ENCODE results near the gene STPG1.
A peak's percentile ranks its signal among the peaks of the same experiment; 100 is the strongest.

Gene STPG1

DNA sequence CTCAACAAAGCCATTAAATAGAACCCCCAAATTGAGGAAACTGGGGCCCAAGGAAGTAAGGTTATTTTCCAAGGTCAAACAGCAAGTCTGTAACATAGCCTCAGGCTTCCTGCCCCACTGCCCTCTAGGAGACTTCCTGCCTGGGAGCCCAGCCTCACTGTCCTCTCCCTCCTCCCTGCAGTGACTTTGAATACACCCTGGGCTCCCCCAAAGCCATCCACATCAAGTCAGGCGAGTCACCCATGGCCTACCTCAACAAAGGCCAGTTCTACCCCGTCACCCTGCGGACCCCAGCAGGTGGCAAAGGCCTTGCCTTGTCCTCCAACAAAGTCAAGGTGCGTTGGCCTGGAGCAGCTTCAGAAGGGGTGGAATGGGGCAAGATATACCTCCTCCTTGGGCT lies 76.1 kb downstream of the STPG1 start:
- DNase-seq = no peak

DNA sequence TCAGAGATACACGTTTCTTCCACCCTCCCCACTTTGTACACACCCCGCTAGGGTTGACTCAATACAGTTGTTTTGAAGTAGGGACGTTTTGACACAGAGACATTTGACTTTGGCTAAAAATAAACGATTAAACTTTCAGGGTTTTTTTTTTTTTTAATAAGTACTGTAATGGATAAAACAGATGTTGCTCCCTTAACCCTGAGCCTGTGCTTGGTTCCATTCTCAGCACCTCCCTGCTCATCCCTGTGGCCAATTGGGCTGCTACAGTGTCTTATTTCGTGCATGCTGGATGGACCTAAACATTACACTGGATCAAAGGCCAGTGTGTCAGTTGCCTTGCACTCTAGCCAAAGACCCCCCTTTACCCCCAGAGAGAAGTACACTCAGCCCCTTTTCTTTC lies 77.5 kb downstream of the STPG1 start:
- DNase-seq = no peak

DNA sequence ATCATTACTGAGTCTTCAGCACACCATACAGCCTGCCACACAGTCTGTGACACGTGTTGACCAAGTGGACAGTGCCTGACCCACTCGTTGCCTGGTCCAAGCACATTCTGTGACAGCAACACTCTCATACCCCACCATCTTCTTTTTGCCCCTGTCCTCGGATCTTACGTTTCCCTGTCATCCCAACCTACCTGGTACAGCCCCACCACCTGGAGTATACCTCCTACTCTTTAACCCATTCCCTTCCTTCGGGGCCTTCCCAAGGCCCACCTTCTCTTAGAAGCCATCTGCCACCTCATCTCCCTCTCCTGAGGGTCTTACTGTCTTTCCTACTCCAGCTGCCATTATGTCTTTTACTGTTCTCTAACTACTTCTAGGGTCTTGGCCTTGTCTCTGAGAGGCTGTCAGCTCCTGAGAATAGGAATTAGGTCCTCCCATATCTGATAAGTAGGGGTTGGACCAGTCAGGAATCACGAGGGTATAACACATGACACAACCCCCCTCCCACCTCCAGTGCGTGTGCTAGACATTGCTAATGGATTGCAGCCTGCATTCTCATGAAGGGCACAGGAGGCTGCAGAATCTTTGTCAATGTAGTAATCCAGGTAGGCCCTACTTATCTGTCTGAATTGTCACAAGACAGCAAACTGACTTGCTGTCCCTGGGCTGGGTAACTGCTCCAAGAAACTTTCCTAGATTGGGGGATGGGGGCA lies 81.5 kb downstream of the STPG1 start:
- no peak for DNase-seq

DNA sequence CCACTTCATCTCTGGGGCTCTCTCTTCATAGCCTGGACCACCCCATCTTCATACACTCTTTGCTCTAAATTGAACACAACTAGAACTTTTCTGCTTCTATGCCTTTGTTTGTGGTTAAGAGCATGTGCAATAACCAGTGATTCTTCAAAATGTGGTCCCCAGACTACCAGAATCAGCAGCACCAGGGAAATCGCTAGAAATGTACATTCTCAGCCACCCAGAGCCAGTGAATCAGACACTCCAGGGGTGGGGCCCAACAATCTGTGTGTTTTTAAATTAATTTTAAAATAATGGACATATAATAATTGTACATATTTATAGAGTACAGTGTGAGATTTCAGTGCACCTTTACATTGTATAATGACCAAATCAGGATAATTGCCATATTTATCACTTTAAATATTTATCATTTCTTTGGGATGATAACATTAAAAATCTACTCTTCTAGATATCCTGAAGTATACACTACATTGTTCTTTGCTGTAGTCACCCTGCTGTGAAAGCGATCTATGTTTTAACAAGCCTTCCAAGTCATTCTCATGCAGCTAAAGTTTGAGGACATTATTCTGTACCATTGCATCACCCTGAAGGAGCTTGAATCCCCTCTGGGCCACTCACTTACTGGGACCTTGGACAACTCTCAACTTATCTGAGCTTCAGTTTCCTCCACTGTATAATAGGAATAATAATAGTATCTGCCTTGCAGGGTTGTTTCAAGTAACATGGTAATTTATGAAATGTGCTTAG lies 83.6 kb downstream of the STPG1 start:
- no peak for DNase-seq

DNA sequence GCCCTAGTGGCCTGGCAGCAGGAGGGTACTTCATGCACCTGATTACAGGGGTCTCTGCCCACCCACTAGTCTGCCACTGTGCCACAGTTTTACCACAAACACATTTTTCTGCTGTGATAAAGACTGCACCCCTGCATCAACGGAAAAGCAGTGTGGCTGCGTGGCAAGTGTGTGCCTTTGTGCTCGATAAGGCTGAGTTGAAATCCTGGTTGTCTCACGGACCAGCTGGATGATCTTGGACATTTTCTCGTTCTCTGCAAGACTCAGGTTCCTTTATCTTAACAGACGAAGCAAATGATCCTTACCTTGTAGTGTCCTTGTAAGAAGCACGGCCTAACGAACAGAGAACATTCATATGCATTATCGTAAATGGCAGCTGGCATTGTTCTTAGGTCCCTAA lies 84.3 kb downstream of the STPG1 start:
- DNase-seq = no peak

DNA sequence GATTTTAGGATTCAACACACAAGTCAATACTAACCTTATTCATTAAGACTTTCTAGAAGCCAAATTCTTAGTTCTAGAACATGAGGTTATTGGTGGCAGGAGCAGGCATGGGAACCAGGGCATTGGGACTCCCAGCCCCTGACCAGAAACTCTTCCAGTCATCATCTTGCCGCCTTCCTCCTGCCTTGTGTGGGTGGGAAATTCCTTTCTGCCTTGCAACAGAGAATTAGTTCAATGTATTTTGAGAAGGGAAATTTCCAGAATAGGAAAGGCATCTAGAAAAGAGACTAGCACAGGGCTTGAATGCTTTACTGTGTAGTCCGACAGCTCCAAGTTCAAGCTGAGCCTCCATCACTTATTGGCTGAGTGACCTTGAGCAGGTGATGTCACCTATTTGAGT lies 85.7 kb downstream of the STPG1 start:
- peak; percentile 17 to 42 for DNase-seq

DNA sequence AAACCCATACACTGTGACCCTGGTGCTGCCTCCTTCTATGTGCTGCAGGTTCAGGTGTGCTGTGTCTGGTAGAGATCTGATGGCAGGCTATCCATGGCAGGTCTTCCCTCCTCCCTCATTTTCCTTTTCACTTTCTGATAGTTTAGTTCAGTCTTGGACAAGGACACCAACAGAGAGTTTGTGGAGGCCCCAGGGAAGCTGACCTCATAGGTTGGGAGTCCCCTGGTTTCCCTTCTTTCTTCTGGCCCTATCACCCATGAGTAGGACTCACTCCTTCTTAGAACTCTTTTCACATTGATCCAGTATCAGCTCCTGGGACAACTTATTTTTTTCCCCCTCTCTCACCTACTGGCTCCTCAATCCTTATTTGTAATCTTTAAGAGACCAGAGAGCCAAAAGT lies 86.1 kb downstream of the STPG1 start:
- DNase-seq = peak in 1 of 2 donors; percentile 35

DNA sequence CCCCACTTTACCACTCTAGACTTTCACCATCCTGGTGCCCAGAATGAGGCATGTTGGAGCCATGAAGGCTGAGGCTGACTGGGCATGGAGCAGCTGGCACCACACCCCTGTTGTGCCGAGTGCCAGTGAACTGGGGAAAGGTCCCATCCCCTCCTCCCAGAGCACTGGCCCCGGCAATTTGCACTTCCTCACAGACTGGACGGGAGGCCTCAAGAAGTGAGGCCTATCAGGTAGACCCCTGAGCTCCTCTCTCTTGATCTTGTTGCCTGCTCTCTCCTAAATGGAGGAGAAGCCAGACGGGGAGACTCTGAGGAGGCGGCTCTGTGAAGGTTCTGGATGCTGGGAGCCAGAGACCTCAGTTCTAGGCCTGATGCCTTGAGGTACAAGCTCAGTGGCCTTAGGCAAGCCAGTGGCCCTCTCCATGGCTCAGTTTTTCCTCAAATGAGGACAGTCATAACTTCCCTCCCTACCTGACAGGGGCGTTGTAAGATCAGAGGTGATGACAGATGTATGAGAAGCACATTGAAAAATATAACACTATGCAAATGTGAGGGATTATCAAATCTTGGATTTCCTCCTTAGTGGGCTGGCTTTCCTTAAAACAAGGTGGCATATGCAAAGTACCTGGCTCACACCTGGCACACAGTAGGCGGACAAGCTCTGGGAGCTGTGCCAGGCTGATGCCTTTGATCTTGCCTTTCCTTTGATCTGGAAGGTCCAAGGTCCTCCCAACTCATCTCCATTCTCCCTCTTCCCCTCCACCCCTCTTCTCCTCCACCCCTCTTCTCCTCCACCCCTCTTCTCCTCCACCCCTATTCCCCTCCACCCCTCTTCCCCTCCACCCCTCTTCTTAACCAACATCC lies 87.8 kb downstream of the STPG1 start:
- no peak for DNase-seq

DNA sequence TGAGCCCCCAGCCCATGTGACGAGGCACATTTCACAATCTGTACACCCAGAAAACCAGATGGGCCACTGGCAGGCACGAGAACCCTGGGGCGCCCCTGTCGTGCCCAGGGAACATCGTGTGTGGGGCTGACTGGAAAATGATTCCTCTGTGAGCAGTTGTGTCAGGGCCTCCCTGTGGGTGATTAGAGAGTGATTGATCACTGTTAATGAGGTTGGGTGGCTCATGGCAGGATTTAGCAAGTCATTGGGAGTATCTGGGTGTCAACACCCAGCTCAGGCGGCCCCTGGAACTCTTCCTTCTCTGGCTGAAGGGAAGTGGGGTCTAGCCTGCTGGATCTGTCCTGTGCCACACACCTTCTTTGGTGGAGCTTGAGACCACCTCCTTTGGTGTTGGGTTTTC lies 88.7 kb downstream of the STPG1 start:
- DNase-seq = no peak

DNA sequence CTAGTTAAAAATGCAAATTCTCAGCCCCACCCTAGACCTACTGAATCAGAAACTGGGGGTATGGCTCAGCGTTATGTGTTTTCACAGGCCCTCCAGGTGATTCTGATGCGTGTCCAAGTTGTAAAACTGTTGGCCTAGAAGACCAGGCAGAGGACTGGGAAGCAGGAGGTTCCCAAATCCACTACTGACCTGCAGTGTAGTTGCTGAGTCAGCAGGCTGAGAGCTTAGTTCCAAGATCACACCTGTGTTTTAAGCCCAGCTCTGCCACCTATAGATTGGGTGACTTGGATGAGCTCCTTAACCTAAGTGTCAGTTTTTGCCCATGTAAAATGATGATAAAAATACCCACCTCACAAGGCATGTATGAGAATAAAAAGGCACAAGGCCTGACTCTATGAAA lies 90.3 kb downstream of the STPG1 start:
- DNase-seq = no peak

DNA sequence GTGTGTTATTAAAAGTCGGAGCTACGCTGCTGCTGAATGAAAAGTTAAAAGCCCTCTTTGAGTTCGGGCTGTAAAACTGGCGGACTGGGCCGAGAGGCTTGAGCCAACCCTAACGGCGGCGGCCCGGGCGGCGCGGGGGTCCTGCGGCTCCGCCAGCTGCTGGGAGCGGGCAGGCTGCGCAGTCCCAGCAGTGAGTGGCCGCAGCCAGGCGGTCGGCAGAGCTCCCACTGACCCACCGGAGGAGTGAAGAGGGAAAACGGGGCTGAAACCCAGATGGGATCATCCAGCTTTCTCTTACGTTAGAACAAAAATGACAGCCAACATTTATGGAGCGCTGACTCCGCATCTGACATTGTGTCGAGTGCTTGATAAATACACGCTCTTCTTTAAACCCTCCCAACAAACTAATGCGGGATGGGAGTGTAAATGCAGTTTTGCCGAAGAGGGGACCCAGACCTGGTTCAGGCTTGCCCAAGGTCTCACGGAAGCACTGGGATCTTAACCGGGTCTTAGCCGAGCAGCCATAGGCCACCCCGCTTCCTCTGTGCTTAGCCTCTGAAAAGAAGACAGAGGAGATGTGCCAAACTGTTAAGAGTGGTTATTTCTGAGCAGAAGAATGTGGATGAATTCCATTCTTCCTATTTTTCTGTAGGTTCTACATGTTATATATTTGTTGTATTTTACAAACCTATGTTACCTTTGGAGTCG lies 91.0 kb downstream of the STPG1 start:
- no peak for DNase-seq

DNA sequence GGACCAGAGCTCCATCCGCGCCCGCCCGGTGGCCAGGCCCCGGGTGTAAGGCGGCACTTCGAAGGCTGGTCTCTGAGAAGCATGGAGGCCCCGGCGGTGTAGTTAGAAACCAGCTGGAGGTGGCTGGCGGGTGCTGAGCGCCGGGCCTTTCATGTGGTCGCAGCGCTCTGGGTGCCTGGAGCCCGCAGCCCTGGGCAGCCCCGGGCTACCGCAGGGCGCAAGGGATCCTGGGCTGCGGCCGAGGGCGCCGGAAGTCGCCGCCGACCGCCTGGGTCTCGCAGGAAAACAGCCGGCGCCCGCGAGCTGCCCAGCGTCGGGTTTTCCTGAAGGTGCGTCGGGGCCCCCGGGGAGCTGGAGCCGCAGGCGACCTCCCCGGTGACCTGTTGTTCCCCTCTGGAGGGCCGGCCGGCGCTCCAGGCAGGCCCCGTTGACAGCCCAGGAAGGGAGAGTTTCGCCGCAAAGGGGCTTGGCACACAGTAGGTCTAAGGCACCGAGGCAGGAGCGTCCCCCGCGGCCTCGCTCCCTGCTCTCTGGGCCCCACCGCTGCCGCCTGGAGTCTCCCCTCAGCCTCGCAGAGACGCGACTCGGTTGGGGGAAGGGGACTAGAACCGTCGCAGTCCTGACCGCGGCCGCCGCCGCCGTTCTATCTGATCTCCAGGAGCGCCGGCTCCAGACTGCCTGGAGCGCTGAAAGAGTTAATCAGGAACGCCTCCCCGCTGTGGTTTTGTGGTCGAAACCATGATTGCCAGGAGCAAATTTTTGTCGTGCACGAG lies 91.7 kb downstream of the STPG1 start:
- peak in 1 of 2 donors; percentile 32 for DNase-seq

DNA sequence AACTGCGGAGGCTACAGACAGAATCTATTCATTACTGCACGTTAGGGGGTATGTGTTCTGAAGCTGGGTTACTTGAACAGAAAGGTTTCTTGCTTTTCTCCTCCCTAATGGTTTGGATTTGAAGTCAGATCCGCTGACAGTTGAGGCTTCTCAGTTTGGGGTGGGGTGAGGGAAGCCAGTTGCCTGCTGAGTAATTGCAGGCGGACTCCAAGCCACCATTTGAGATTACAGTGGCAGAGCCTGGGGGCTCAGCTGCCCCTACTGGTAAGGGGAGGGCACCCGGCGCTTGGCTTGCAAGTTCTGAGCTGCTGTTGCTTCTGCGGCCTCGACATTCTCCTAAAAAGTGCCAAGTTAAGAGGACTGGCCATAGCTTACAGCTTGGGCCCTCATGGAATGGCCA lies 92.5 kb downstream of the STPG1 start:
- DNase-seq = no peak

DNA sequence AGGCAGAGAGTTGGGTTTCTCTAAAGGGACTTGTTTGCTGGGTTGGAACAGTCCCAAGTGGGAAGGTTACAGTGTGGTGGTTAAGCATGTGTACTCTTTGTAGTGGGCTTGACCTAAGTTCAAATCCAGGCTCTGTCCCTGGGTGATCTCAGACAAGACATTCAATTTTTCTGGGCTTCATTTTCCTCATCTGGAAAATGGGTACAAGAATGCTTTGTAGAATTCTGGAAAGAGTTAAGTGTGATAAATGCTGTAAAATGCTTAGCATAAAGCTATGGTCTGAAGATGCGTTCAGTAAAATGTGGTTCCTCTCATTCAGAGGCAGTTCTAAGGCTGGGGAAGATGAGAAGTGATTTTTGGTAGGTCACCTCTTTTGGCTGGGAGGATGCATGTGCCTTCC lies 93.6 kb downstream of the STPG1 start:
- no peak for DNase-seq

DNA sequence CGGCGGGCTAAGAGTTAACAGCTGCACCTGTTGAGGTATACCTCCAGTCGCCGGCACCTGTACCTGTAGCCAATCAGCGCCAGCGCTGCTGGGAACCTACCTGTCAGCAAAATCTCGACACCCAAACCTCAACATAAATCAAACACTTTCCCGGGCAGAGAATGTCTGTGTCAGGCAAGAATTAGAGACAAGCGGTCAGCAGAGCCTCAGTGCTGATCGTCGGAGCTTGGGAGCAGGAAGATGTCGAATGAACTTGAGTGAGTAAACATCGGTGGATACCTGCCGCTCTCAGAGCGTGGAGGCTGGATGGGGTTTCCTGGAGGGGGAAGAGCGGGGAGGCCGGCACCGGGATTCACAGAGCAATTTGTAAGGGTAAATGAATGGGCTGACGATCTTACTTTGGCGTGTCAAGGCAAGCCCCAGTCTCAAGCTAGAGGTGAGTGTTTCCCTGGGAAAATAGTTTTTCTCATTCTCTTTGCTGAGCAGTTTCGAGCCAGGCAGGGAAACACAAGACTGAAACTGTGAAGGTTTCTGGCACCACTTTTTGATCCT lies 94.2 kb downstream of the STPG1 start, which contains the start of gene GRHL3:
Gene GRHL3 (plus strand): TSS at position 46 of the 552 bp plus-strand sequence. CDS start 195 bp downstream, at position 241.
- no peak for DNase-seq

DNA sequence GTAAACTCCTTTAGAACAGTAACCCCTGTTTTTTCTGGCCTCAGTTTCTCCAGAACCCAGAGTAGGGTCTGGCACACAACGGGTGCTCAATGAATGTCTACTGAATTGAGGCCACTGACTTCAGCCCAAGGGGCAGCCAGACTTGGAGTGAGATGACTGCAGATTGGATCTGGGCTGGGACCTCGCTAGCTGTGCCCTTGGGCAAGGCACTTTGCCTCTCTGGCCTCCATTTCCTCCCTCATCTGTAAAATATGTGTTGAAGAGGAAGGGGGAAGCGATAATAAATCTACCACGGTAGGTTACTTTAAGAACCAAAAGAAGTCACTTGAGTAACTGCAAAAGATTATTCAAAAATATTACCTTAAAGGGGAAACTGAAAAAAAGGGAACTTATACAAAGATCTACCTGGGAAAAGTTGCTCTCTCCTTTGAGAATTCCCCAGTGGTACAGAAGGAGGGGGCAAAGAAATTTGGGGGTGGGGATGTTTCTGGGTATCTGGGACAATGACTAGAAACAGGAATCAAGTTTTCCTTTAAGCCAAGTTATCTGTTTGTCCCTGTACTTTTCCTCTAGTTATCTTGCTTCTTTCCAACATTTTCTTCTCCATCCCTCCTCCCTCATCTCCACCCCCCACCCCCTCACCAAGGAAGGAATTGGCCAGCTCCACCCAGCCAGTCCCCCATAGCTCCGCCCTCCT lies 94.8 kb downstream of the STPG1 start:
- no peak for DNase-seq

DNA sequence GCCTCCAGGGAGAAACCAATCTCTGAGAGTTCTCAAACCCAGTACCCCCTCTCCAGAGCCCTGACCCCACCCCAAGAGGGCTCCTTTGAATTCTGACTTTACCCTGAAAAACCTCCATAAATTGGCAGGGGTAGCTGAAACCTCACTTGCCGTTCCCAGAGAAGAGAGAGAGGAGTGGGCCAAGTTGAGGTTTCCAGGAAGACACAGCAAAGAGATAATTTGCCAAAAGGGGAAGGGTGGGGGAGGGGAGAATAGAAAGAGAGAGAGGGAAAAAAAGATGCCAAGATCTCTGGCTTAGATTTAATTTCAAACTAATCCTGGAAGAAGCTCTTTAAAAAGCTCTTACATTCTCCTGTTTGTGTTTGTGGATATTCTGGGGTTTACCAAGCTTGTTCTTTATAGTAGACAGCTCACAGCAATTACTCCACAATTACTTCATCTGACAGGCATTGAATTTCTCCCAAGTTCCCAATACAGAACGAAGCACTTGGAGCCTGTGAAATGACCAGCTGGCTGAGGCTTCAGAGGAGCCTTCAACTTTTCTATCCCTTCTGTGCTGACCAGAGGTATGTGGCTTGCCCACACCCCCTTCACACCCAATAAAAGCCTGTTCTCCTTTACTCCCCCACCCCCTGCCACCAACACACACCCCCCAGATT lies 95.5 kb downstream of the STPG1 start:
- DNase-seq = no peak

DNA sequence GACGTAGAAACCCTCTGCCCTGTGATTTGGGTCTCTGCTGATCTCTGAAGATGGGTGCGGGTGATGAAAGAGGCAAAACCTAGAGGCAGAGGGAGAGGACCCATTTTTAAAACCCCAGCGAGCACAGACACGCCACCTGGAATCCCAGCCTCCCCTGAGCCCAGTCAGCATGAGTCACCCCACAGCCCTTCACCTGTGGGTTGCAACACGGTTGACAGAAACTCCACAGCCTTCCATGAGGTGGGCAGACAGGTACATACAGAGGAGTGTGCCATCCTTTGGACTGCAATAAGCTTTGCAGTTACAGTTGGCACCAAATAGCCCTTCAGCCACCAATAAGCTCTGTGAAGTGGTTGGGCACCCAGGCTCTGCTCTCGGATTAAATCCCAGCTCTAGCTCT lies 96.5 kb downstream of the STPG1 start:
- DNase-seq = no peak

DNA sequence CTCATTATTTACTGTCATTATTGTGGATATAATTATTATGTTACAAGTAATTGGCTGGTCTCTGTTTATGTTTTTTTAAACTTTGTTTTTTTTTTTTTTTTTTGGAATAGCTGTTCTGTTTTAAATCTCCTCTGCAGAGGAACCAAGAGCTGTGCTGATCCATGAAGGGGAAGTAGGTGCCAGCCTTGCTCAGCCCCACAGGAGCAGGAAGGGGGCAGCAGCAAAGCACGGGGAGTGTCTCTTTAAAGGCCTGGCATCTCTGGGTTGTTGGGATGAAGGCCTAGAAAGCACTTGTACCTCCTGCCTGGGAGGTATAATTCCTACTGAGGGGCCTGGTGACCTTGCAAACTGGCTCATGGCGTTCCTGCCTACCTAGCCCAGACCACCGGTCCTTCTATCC lies 96.9 kb downstream of the STPG1 start:
- peak in 1 of 2 donors; percentile 7 for DNase-seq

DNA sequence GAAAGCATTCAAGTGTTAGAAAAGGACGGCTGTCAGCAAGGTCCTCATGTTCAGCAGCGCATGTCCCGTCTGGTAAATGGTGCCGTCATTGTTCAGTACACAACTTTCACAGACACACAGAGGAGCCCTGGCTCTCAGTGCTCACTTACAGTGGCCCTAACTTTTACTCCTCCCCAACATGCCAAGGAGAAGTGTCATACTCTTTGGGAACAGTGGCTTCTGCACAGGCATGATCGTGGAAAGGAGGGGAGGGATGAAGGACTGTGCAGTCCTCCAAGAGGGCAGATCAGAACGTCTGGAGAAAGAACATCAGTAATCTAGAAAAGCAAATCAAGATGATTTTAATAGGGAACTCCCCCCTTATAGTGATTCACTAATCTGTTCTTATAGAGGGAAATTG lies 98.2 kb downstream of the STPG1 start:
- no peak for DNase-seq

DNA sequence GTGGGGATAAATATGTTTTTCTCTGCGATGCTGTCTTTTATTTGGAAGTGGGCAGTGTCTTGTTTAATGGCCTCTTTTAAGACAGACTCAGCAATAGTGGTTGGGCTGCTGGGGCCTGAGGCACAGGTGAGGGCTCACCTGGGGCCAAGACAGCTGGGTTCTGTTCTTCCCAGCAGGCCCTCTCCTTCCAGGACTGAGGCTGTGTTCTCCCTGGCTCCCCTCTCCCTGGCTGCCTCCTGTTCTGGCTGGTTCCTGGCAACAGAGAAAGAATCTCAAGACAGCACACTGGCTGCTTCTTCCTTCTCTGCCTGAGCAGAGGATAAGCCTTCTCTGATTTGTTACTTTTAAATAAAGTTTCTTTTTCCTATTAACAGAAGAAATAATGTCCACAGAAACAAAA lies 101.8 kb downstream of the STPG1 start:
- no peak for DNase-seq
